Esophagus muscularis mucosa (tissue), 4 donors: ENCODE data around the gene TUBA4A. TPM values are rescaled to one million over a fixed set of nuclear protein-coding genes. Genes with fewer than 3 reads are reported as not detected.

ENCODE experiments used
- DNase-seq: peaks from one replicate; pipeline ENCODE4 v3.0.0-alpha.2; 2017; ENCODE audit errors: extremely low spot score
- H3K27ac ChIP-seq, 4 donors: fragments of 200-600 bp; sonication (generic); replicated peaks in 1 of 4; 1 replicate in 3 of 4; 2 replicates in 1 of 4; pipeline ENCODE4 v1.5.1; 2016 to 2019; ENCODE audit warnings: mild to moderate bottlenecking in 1 of 4
- H3K27me3 ChIP-seq, 4 donors: fragments of 200-600 bp; sonication (generic); one replicate each; pipeline versions ENCODE4 v1.5.1 to v1.6.0; 2016 to 2019
- H3K36me3 ChIP-seq, 4 donors: fragments of 200-600 bp; sonication (generic); one replicate each; pipeline ENCODE4 v1.5.1; 2016 to 2019
- H3K4me1 ChIP-seq, 4 donors: fragments of 200-600 bp; sonication (generic); one replicate each; pipeline ENCODE4 v1.5.1; 2016 to 2019
- H3K4me3 ChIP-seq, 4 donors: fragments of 200-600 bp; sonication (generic); 1 replicate in 2 of 4; 2 replicates in 2 of 4; pipeline ENCODE4 v1.5.1; 2016 to 2019; ENCODE audit warnings: mild to moderate bottlenecking in 4 of 4, moderate library complexity in 1 of 4
- H3K9me3 ChIP-seq, 4 donors: fragments of 200-600 bp; sonication (generic); 1 replicate in 3 of 4; 2 replicates in 1 of 4; pipeline ENCODE4 v1.5.1; 2016 to 2019
- EP300 ChIP-seq: sonication (generic); formaldehyde crosslinking; IDR thresholded peaks from one replicate; pipeline ENCODE4 v1.6.1; 2017; ENCODE audit warnings: antibody characterized with exemption
- POLR2A ChIP-seq: fragments of 450-650 bp; IDR thresholded peaks from one replicate; pipeline ENCODE4 v1.6.1; 2017; ENCODE audit warnings: antibody characterized with exemption, moderate library complexity, mild to moderate bottlenecking, low read depth
- POLR2AphosphoS5 ChIP-seq, 2 donors: sonication (generic); formaldehyde crosslinking; IDR thresholded peaks; one replicate each; pipeline ENCODE4 v1.6.1; 2017; ENCODE audit warnings: antibody characterized with exemption in 2 of 2
- WGBS: methylation state at CpG from one replicate; pipeline ENCODE4 v1.1.5; 2018; 5-methylcytosine and 5-hydroxymethylcytosine counted together
- intact Hi-C: fragments of 100-400 bp; cut with DNase I; formaldehyde crosslinking; loops from one replicate; pipeline ENCODE4 v1.15.1; 2023
- total RNA-seq, 4 donors: library from RNA; depleted of rRNA; stranded (reverse); fragments of >200 nt; gene quantifications; one replicate each; pipeline versions ENCODE4 v1.1.0 to v1.2.1, GENCODE V29; 2016
- TF ChIP-seq, protein P1 (sequence below), 3 experiments: fragments of 200-600 bp in 2 of 3; fragments of 450-650 bp in 1 of 3; sonication (generic) in 2 of 3; IDR thresholded peaks; one replicate each; pipeline ENCODE4 v1.5.1; 2017 to 2019; ENCODE audit warnings: antibody characterized with exemption in 3 of 3, mild to moderate bottlenecking in 2 of 3, moderate library complexity in 1 of 3

Gene TUBA4A
- total RNA-seq, 4 donors from 2014 or later: 44.2 to 132 (median 74.4) TPM

DNA sequence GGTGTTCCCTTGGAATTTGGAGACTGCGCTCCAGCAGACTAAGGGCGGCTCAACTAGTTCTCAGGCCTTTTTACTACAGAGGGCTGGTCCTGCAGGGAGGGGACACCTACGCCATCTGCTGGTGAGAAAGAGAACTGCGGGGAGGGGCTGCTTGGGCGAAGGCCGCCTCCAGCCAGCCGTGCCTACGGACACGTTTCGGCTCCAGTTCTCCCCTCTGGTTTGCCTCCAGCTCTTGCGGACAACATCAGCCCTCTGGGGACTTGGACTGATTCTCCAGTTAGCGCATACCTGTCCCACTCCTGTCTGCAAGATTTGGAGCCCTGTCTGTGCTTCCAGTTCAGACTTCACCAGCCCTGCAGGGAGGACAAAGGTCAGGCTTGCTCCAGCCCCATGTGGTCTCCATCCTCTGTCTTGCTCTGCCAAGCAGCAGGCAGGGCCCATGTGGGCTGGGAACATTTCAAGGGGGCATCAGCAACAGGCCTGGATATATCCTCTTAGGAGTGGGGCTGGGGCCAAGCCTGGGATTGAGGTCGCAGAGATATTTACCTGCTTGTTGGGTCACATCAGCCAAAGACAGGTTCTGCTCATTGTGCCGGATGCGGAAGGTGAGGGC, 45.1 kb upstream of the TUBA4A start:
- TF ChIP-seq POLR2A: no peak
- TF ChIP-seq EP300: no peak
- peak; percentile 19 to 72 for TF ChIP-seq POLR2AphosphoS5 (IDR thresholded peaks at IDR 0.05)
- TF ChIP-seq, protein P1, sequence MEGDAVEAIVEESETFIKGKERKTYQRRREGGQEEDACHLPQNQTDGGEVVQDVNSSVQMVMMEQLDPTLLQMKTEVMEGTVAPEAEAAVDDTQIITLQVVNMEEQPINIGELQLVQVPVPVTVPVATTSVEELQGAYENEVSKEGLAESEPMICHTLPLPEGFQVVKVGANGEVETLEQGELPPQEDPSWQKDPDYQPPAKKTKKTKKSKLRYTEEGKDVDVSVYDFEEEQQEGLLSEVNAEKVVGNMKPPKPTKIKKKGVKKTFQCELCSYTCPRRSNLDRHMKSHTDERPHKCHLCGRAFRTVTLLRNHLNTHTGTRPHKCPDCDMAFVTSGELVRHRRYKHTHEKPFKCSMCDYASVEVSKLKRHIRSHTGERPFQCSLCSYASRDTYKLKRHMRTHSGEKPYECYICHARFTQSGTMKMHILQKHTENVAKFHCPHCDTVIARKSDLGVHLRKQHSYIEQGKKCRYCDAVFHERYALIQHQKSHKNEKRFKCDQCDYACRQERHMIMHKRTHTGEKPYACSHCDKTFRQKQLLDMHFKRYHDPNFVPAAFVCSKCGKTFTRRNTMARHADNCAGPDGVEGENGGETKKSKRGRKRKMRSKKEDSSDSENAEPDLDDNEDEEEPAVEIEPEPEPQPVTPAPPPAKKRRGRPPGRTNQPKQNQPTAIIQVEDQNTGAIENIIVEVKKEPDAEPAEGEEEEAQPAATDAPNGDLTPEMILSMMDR (IDR thresholded peaks at IDR 0.05): peak in 2 of 3 experiments; percentile 98 to 99
- 27% methylated on average over 14 of the region's 15 CpGs for WGBS
- no peaks in the 10 kb centered on the region for H3K9me3 ChIP-seq
- peaks cover 0 to 35% (median 0%) of the 10 kb centered on the region in 4 donors for H3K27me3 ChIP-seq
- no peak overlapping the region for H3K27ac ChIP-seq
- no peaks in the 10 kb centered on the region for H3K36me3 ChIP-seq
- DNase-seq: peak; percentile 97
- H3K4me3 ChIP-seq: no peak overlapping the region
- intact Hi-C loops: loop anchor here (5.0 to 10.0 kb wide), 2 partner anchors 54 to 83 kb away; partner anchors contain the start of genes GLB1L and STK16
- peaks cover 5 to 22% (median 22%) of the 10 kb centered on the region in 4 donors for H3K4me1 ChIP-seq

DNA sequence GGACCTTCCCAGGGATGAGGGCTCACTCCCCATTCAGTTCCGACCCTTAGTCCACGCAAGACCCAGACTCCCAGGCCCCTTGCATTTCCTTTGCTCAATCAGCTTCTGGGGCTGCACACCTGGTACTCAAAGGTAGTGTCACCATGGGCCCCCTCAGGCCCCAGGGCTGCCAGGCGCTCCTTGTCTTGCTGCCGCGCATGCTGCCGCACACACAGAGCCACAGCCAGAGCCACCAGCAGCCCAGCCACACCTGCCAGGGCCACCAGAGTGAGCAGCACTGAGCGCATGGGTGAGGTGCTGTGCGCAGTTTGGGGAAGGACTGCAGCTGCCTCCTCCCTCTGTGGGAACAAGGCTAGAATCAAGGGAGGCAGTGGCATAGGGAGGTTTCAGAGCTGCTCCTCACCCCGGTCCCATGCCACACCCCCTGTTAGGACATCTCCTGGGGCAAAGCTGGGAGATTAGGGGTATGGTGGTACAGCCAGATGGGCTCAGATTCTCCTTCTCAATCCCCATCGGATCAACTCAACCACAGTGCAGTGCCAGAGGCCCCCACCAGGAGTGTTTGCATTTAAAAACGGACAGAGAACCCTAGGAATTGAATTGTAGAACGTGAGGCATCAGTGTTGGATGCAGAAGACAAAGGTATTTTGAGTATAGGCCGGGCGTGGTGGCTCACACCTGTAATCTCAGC, 44.2 kb upstream of the TUBA4A start:
- Histone ChIP-seq H3K4me3 (no peak overlapping the region), H3K4me1 (peaks cover 5 to 26% (median 23%) of the 10 kb centered on the region in 4 donors), H3K27ac (no peak overlapping the region), H3K9me3 (no peaks in the 10 kb centered on the region), H3K27me3 (peaks cover 0 to 34% (median 0%) of the 10 kb centered on the region in 4 donors), H3K36me3 (no peaks in the 10 kb centered on the region)
- TF ChIP-seq, protein P1 (IDR thresholded peaks at IDR 0.05): no peak
- TF ChIP-seq EP300: no peak
- no peak for TF ChIP-seq POLR2A
- no peak for TF ChIP-seq POLR2AphosphoS5 (IDR thresholded peaks at IDR 0.05)
- WGBS: 85% methylated on average over 13 of the region's 14 CpGs
- DNase-seq: no peak
- intact Hi-C loops: loop anchor here (5.0 to 10.0 kb wide), 2 partner anchors 53 to 84 kb away; partner anchors contain the start of genes GLB1L and STK16

DNA sequence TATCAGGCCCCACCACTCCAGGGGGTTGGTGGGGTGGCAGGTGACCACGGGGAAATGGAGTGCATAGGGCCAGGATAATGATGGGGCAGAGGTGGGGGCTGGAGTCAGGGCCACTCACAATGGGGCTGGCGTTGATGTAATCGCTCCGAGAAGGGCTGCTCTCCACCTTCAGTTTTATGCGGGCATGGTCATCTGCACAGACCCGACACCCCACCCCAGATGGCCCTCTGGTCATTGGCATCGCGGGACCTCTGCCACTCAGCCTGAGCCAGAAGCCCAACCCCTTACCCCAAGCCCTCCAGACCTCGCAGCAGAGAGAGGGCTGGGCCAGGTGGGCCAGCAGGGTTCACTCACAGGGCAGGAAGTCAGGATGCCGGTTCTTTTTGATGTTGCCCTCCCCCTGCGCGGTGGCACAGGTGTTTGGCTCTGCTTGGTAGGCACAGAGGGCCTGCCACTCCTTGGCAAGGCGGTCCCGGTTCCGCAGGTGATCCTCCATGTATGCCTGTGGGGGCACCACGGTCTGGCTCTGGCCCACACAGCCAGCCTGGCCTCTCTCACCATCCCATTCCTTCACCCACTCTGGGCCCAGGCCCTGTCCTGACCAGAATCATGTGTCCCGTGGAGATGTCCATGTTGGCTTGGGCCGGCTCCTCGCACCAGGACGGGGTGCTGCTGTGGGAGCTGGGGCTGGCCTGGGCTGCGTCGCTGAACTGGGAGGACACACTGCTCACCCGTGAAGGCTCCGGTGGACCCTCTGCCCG, 43.1 kb upstream of the TUBA4A start:
- TF ChIP-seq, protein P1 (IDR thresholded peaks at IDR 0.05): no peak
- TF ChIP-seq POLR2AphosphoS5 (IDR thresholded peaks at IDR 0.05): no peak
- no peak for TF ChIP-seq EP300
- TF ChIP-seq POLR2A: no peak
- peaks cover 0 to 23% (median 0%) of the 10 kb centered on the region in 4 donors for H3K27me3 ChIP-seq
- DNase-seq: no peak
- WGBS: 86% methylated on average over 16 of the region's 25 CpGs
- no peak overlapping the region for H3K27ac ChIP-seq
- H3K9me3 ChIP-seq: no peaks in the 10 kb centered on the region
- H3K4me1 ChIP-seq: peaks cover 5 to 26% (median 23%) of the 10 kb centered on the region in 4 donors
- H3K36me3 ChIP-seq: no peaks in the 10 kb centered on the region
- H3K4me3 ChIP-seq: no peak overlapping the region
- intact Hi-C loops: loop anchor here (1.0 to 10.0 kb wide), 3 partner anchors 52 to 137 kb away; partner anchors contain the start of genes GLB1L, NHEJ1 and STK16

DNA sequence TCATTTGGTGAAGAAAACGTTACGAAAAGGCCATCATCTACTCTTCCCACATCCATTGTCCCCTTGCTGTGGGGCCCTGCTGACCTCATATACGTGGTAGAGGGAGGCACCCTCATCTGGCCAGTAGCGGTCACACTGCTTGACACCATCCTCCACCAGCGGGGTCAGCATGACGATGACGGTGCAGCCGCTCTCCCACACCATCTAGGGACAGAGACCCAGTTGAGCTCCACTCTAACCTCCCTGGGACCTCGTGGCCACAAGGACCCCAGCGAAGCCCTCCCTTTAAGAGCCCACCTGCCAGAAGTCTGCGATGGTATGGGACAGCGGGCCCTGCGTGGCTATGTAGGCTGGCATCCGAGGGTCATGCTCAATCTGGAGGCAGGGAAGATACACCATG, 42.4 kb upstream of the TUBA4A start:
- WGBS: 84% methylated on average over 14 of the region's 14 CpGs
- Histone ChIP-seq H3K27me3 (peaks cover 0 to 17% (median 0%) of the 10 kb centered on the region in 4 donors), H3K9me3 (no peaks in the 10 kb centered on the region), H3K36me3 (no peaks in the 10 kb centered on the region), H3K4me1 (peaks cover 5 to 26% (median 23%) of the 10 kb centered on the region in 4 donors), H3K27ac (no peak overlapping the region), H3K4me3 (no peak overlapping the region)
- DNase-seq: no peak
- TF ChIP-seq, protein P1 (IDR thresholded peaks at IDR 0.05): no peak
- TF ChIP-seq POLR2A (no peak), POLR2AphosphoS5 (IDR thresholded peaks at IDR 0.05) (no peak), EP300 (no peak)
- intact Hi-C loops: loop anchor here (1.0 to 10.0 kb wide), 3 partner anchors 51 to 136 kb away; partner anchors contain the start of genes GLB1L, NHEJ1 and STK16
